Astrocyte of the cerebellum (primary cell): ENCODE data around the gene GAL3ST2.
"Not testable (repeated sequence)": the region's sequence is repeated elsewhere in the genome, so short reads cannot be mapped to it uniquely, and the experiment has no call there.

Experiments used
- DNase-seq: peaks from one replicate; pipeline ENCODE4 v3.0.0-alpha.2; 2011; ENCODE audit warnings: low read depth
- H3K4me3 ChIP-seq: 2 replicates; pipeline ENCODE4 v1.5.1; 2011; ENCODE audit warnings: mild to moderate bottlenecking, low read depth, low read length, moderate library complexity
- in situ Hi-C: cut with HindIII; loops from 2 replicates; pipeline ENCODE4 v1.10.0; 2017; ENCODE audit warnings: low sequenced_read_pairs
- TF ChIP-seq, protein P1 (sequence below): IDR thresholded peaks from 2 replicates; pipeline ENCODE4 v1.5.1; 2012; ENCODE audit warnings: low read length, low read depth, moderate library complexity, mild to moderate bottlenecking; ENCODE audit errors: missing control alignments

The GAL3ST2 gene

GRCh38 chr2:241827394-241827793 lies 50.8 kb downstream of the GAL3ST2 start:
- TF ChIP-seq, protein P1, sequence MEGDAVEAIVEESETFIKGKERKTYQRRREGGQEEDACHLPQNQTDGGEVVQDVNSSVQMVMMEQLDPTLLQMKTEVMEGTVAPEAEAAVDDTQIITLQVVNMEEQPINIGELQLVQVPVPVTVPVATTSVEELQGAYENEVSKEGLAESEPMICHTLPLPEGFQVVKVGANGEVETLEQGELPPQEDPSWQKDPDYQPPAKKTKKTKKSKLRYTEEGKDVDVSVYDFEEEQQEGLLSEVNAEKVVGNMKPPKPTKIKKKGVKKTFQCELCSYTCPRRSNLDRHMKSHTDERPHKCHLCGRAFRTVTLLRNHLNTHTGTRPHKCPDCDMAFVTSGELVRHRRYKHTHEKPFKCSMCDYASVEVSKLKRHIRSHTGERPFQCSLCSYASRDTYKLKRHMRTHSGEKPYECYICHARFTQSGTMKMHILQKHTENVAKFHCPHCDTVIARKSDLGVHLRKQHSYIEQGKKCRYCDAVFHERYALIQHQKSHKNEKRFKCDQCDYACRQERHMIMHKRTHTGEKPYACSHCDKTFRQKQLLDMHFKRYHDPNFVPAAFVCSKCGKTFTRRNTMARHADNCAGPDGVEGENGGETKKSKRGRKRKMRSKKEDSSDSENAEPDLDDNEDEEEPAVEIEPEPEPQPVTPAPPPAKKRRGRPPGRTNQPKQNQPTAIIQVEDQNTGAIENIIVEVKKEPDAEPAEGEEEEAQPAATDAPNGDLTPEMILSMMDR: no peak
- H3K4me3 ChIP-seq: no peak overlapping the region
- in situ Hi-C loops: no loop called here
- no peak for DNase-seq

DNA sequence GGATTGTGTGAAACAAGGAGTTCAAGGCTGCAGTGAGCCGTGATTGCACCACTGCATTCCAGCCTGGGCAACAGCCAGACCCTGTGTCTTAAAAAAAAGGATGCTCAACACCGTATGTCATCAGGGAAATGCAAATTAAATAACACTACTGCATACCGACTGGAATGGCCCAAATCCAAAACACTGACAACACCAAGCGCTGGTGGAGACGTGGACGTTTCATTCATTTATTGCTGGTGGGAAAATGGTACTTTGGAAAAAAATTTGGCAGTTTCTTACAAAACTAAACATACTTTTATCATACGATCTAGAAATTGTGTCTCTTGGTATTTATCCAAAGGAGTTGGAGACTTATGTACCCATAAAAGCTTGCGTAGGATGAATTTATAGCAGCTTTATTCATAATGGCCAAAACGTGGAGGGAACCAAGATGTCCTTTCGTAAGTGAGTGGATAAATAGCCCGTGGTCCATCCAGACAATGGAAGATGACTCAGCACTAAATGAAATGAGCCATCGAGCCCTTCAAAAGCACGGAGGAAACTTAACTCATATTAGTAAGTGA lies 56.6 kb downstream of the GAL3ST2 start:
- TF ChIP-seq, protein P1: no peak
- DNase-seq: no peak
- no peak overlapping the region for H3K4me3 ChIP-seq
- in situ Hi-C loops: no loop called here

- in situ Hi-C loops, H3K4me3 ChIP-seq: not testable (repeated sequence)
These were observed 57.3 kb downstream of the GAL3ST2 start for GRCh38 chr2:241833756-241834526.

DNA sequence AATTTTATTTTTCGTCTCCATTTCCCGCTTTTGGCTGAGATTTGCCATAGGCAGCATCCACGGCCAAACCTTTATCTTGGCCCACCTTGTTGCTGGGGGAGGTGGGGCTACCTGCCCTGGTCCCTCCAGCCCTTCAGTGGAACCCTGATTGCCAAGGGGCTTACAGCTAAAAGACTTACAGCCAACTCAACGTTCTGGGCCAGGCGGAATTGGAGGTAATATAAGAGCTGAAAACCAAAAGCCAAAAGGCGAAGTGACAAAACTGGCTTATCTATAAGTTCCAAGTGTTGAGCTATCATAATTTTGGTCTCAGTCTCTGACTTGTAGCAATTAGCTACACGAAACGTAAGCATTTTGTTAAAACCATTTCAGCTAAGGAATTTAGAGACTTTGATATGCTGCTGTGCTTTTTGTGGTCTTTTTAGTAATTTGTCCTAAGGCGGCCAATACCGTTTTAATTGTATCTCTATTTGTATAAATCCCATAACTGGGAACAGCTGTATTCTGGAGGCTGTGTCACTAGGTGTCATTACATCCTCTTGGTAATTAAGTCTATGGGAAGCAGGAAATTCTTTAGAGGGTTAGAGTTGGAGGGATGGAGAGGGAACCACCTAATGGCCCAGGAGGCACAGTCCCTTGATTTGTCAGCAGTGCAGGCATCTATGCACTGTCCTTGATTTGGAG lies 58.0 kb downstream of the GAL3ST2 start:
- no peak for DNase-seq
- TF ChIP-seq, protein P1: no peak
- H3K4me3 ChIP-seq: no peak overlapping the region
- in situ Hi-C loops: no loop called here

More at GRCh38 chr2:241833756-241834526, 57.3 kb downstream of the GAL3ST2 start:
- DNase-seq: not testable (repeated sequence)

GRCh38 chr2:241835611-241836010 lies 59.0 kb downstream of the GAL3ST2 start:
- no peak for DNase-seq
- TF ChIP-seq, protein P1: no peak
- in situ Hi-C loops: no loop called here
- H3K4me3 ChIP-seq: no peak overlapping the region

DNA sequence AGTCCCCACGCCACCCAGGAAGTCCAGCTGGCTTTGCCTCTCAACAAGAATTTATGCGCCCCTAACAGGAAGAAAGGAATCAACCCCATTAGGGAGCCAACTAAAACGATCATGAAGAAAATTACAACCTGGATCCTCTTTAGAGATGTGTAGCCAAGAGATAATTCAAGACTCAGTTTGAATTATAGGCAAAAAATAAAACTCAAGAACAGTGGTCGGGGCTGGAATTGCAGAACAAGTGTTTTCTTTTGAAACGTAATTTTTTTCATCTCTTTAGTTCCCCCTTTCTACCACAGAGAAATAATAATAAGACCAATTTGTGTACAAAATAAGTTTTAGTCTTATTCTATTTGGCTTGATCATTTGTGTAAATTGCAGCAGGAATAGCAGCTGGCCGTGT lies 59.7 kb downstream of the GAL3ST2 start:
- no peak overlapping the region for H3K4me3 ChIP-seq
- TF ChIP-seq, protein P1: no peak
- DNase-seq: no peak
- in situ Hi-C loops: no loop called here
